ENCODE data around the gene CFAP77.

DNA sequence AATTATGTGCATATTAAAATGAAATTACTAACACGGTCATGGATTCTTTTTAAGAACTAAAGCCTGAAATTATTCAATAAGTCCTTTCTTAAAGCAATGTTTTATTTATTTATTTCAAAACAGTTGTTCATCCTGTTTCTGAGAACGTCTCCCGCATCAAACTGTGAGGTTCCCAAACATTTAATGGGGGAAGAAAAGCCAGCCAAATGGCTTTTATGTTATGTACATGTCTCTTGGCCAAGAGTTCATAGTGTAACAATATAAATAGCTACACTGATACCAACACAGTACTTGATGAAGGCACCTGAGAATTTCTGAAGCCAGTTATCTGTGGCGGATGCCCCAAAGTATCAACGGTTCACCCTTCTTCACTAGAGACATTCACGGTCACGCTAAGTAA, 19.0 kb upstream of the CFAP77 start:
- TF ChIP-seq, protein P1, sequence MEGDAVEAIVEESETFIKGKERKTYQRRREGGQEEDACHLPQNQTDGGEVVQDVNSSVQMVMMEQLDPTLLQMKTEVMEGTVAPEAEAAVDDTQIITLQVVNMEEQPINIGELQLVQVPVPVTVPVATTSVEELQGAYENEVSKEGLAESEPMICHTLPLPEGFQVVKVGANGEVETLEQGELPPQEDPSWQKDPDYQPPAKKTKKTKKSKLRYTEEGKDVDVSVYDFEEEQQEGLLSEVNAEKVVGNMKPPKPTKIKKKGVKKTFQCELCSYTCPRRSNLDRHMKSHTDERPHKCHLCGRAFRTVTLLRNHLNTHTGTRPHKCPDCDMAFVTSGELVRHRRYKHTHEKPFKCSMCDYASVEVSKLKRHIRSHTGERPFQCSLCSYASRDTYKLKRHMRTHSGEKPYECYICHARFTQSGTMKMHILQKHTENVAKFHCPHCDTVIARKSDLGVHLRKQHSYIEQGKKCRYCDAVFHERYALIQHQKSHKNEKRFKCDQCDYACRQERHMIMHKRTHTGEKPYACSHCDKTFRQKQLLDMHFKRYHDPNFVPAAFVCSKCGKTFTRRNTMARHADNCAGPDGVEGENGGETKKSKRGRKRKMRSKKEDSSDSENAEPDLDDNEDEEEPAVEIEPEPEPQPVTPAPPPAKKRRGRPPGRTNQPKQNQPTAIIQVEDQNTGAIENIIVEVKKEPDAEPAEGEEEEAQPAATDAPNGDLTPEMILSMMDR (IDR thresholded peaks at IDR 0.05): no peak
- TF ChIP-seq POLR2AphosphoS5 (IDR thresholded peaks at IDR 0.05): no peak
